Subcutaneous adipose tissue (tissue), 4 donors: ENCODE data around the gene RNF32. TPM values are rescaled to one million over a fixed set of nuclear protein-coding genes. Genes with fewer than 3 reads are reported as not detected.

Source experiments
- total RNA-seq, 4 donors: library from RNA; depleted of rRNA; stranded (reverse); fragments of >200 nt; gene quantifications; one replicate each; pipeline ENCODE4 v1.1.0, GENCODE V29; 2016
- TF ChIP-seq, protein P1 (sequence below): fragments of 450-650 bp; IDR thresholded peaks from one replicate; pipeline ENCODE4 v1.5.1; 2016; ENCODE audit warnings: low read depth, mild to moderate bottlenecking, control low read depth, antibody characterized with exemption, moderate library complexity

RNF32 gene
- total RNA-seq, 4 donors from 2014 or later: 0.66 to 3.9 (median 2.0) TPM; not detected in 1

DNA sequence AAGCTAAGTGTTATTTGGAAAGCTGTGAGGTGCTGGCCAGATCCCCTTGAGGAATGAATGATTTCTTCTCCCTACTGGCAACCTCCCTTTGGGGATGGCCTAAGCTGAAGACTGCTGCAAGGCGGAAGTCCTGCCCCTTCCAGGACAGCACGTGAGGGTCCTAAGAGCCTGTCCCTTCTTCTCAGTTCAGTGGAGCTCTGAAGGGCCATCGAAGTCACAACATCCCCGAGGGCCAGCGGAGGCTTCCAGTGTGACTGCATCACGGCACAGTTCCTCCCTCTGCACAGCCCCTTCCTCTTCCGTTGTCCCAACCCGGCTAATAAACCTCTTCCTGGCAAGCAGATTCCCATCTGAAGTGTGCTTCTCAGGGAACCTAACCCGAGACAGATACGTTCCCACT is 43.7 kb downstream of the RNF32 start:
- TF ChIP-seq, protein P1, sequence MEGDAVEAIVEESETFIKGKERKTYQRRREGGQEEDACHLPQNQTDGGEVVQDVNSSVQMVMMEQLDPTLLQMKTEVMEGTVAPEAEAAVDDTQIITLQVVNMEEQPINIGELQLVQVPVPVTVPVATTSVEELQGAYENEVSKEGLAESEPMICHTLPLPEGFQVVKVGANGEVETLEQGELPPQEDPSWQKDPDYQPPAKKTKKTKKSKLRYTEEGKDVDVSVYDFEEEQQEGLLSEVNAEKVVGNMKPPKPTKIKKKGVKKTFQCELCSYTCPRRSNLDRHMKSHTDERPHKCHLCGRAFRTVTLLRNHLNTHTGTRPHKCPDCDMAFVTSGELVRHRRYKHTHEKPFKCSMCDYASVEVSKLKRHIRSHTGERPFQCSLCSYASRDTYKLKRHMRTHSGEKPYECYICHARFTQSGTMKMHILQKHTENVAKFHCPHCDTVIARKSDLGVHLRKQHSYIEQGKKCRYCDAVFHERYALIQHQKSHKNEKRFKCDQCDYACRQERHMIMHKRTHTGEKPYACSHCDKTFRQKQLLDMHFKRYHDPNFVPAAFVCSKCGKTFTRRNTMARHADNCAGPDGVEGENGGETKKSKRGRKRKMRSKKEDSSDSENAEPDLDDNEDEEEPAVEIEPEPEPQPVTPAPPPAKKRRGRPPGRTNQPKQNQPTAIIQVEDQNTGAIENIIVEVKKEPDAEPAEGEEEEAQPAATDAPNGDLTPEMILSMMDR: no peak

DNA sequence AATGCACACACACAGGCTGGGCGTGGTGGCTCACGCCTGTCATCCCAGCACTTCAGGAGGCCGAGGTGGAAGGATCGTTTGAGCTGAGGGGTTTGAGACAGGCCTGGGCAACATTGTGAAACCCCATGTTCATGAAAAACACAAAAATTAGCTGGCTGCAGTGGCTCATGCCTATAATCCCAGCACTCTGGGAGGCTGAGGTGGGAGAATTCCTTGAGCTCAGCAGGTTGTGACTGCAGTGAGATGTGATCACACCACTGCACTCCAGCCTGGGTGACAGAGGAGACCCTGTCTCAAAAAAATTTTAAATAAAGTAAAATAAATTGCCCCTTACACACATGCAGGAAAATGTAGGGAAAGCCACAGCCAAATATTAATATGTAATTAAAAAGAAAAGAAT is 44.1 kb downstream of the RNF32 start:
- TF ChIP-seq, protein P1: no peak

DNA sequence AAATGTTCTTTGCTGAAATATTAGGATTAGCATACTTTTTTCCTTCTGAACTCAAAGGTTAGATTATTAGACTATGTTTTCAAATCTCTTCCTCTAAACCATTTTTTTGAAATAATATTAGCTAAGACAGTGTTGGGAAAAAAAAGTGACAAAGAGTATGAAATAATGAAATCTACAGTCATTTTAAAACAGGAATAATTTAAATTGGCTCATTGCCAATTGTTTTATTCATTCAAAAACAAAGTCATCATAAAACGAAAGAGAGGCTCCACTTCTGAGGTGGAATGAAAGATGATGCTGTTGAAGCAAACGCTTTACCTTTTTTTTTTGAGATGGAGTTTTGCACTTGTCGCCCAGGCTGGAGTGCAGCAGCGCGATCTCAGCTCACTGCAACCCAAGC is 51.2 kb downstream of the RNF32 start:
- TF ChIP-seq, protein P1: no peak

DNA sequence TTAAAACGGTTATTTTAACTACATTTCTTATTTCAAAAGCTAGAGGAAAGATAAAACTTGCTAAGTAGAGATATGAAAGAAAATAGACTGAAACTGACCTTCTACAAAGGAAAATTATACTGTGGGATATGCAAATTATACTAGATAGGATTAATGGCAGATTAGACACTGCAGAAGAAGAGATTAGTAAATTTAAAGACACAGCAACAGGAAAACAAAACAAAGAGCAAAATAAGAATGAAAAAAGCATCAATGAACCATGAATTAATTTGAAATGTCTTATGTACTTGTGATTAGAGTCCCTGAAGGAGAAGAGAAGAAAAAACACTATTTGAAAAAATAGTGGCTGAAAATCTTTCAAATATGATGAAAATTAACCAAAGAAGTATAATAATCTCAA is 52.3 kb downstream of the RNF32 start:
- TF ChIP-seq, protein P1: no peak

DNA sequence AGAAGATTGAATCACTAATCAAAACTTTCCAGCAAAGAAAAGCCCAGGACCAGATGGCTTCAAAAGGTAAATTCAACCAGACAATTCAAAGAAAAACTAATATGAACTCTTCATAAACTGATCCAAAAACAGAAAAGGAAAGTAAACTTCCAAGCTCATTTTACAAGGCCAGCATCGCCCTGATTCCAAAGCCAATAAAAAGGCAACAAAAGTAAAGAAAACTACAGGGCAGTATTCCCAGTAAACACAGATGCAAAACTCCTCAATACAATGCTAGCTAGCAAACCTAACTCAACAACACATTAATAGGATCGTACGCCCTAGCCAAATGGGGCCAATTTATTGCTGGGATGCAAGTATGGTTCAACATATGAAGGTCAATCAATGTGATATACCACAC is 53.1 kb downstream of the RNF32 start:
- TF ChIP-seq, protein P1: no peak

DNA sequence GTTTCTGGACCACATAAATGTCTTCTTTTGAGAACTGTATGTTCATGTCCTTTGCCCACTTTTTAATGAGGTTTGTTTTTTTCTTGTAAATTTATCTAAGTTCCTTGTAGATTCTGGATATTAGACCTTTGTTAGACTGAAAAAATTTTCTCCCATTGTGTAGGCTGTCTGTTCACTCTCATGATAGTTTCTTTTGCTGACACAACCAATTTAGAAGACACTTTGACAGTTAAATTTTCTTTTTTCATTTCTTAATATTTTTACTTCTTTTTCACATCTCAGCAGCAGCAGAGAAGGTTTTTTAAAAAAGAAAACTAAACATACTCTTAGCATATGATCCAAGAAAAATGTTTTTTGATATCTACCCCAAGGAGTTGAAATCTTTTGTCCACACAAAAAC is 61.8 kb downstream of the RNF32 start:
- TF ChIP-seq, protein P1: no peak

DNA sequence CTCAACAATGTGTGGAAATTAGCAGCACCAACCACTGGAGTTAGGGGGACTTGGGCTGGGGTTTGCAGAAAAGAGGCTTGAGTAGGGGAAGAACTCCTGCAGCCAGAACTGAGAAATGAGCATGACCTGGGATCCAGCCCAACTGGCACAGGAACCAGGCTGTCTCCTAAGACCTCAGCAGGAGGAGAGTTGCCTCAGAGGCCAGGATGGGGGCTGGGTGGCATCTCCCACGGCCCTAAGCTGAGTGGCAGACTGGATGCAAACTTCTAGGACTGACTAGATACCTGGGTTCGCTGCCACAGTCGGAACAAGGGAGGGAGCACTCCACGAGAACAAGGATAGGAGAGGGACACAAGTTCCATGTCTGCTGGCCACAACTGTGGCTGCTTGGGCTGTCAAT is 62.6 kb downstream of the RNF32 start:
- TF ChIP-seq, protein P1: no peak
